Osteocyte (in vitro differentiated cells): Measurements from ENCODE around the gene PRDM11. TPM values are rescaled to one million over a fixed set of nuclear protein-coding genes. Genes with fewer than 3 reads are reported as not detected.

Source experiments
- DNase-seq: peaks from one replicate; pipeline ENCODE4 v3.0.0; 2021; ENCODE audit warnings: mixed read lengths; ENCODE audit not compliant: unreplicated experiment; ENCODE audit errors: extremely low spot score
- H3K27ac Mint-ChIP-seq: one replicate; pipeline ENCODE4 v1.8.0; 2021; ENCODE audit warnings: mild to moderate bottlenecking, mixed read lengths; ENCODE audit not compliant: unreplicated experiment
- H3K27me3 Mint-ChIP-seq: one replicate; pipeline ENCODE4 v1.8.0; 2021; ENCODE audit warnings: mixed read lengths; ENCODE audit not compliant: unreplicated experiment
- H3K36me3 Mint-ChIP-seq: one replicate; pipeline ENCODE4 v1.8.0; 2021; ENCODE audit warnings: mixed read lengths; ENCODE audit not compliant: unreplicated experiment
- H3K4me1 Mint-ChIP-seq: one replicate; pipeline ENCODE4 v1.8.0; 2021; ENCODE audit warnings: mixed read lengths; ENCODE audit not compliant: unreplicated experiment
- H3K4me3 Mint-ChIP-seq: one replicate; pipeline ENCODE4 v1.8.0; 2021; ENCODE audit warnings: mild to moderate bottlenecking, moderate library complexity, mixed read lengths; ENCODE audit not compliant: unreplicated experiment
- H3K9me3 Mint-ChIP-seq: one replicate; pipeline ENCODE4 v1.8.0; 2021; ENCODE audit warnings: mixed read lengths; ENCODE audit not compliant: unreplicated experiment
- CTCF ChIP-seq: fragments of 200-600 bp; sonication (generic); IDR thresholded peaks from 2 replicates; pipeline ENCODE4 v1.5.0; 2021; ENCODE audit warnings: antibody characterized with exemption, mild to moderate bottlenecking, moderate library complexity
- total RNA-seq: library from RNA; stranded (reverse); gene quantifications from 2 replicates; pipeline ENCODE4 v1.2.1, GENCODE V29; 2021

PRDM11 gene
- total RNA-seq, 1 donor from 2014 or later: 25.4 TPM

- no peak for DNase-seq
- Mint-ChIP-seq H3K4me3 (no peak overlapping the region), H3K27ac (no peak overlapping the region), H3K27me3 (no peaks in the 10 kb centered on the region), H3K4me1 (no peaks in the 10 kb centered on the region), H3K9me3 (no peaks in the 10 kb centered on the region), H3K36me3 (peaks cover 18% of the 10 kb centered on the region)
- no peak for TF ChIP-seq CTCF
Observed at GRCh38 chr11:45229401-45230020, 83.1 kb downstream of the PRDM11 start.

GRCh38 chr11:45232341-45233080, 86.1 kb downstream of the PRDM11 start:
- TF ChIP-seq CTCF: no peak
- H3K27ac Mint-ChIP-seq: no peak overlapping the region
- H3K36me3 Mint-ChIP-seq: peaks cover 4% of the 10 kb centered on the region
- DNase-seq: no peak
- no peaks in the 10 kb centered on the region for H3K4me1 Mint-ChIP-seq
- H3K9me3 Mint-ChIP-seq: no peaks in the 10 kb centered on the region
- no peak overlapping the region for H3K4me3 Mint-ChIP-seq
- H3K27me3 Mint-ChIP-seq: peaks cover 9% of the 10 kb centered on the region

GRCh38 chr11:45233121-45233803, 86.8 kb downstream of the PRDM11 start:
- H3K27ac Mint-ChIP-seq: no peak overlapping the region
- H3K27me3 Mint-ChIP-seq: peaks cover 9% of the 10 kb centered on the region
- DNase-seq: no peak
- H3K4me1 Mint-ChIP-seq: no peaks in the 10 kb centered on the region
- peak; percentile 74 for TF ChIP-seq CTCF
- H3K9me3 Mint-ChIP-seq: no peaks in the 10 kb centered on the region
- H3K4me3 Mint-ChIP-seq: no peak overlapping the region
- no peaks in the 10 kb centered on the region for H3K36me3 Mint-ChIP-seq

GRCh38 chr11:45233804-45234170, 87.3 kb downstream of the PRDM11 start:
- no peak overlapping the region for H3K4me3 Mint-ChIP-seq
- TF ChIP-seq CTCF: no peak
- H3K27ac Mint-ChIP-seq: no peak overlapping the region
- no peaks in the 10 kb centered on the region for H3K9me3 Mint-ChIP-seq
- no peaks in the 10 kb centered on the region for H3K36me3 Mint-ChIP-seq
- no peaks in the 10 kb centered on the region for H3K4me1 Mint-ChIP-seq
- DNase-seq: no peak
- peaks cover 9% of the 10 kb centered on the region for H3K27me3 Mint-ChIP-seq
